PC-9 (cell line): ENCODE results near the gene ZNF253.
"Not testable (repeated sequence)": the region's sequence is repeated elsewhere in the genome, so short reads cannot be mapped to it uniquely, and the experiment has no call there.

Source experiments
- CTCF ChIP-seq: fragments of 200-600 bp; sonication (generic); conservative IDR thresholded peaks from 2 replicates; pipeline ENCODE4 v1.6.1; 2017; ENCODE audit warnings: mixed run types, antibody characterized with exemption, mild to moderate bottlenecking, moderate library complexity
- EZH2 ChIP-seq: fragments of 200-600 bp; sonication (generic); IDR thresholded peaks from 2 replicates; pipeline ENCODE4 v1.8.0; 2017; ENCODE audit warnings: antibody characterized with exemption, low read depth

DNA sequence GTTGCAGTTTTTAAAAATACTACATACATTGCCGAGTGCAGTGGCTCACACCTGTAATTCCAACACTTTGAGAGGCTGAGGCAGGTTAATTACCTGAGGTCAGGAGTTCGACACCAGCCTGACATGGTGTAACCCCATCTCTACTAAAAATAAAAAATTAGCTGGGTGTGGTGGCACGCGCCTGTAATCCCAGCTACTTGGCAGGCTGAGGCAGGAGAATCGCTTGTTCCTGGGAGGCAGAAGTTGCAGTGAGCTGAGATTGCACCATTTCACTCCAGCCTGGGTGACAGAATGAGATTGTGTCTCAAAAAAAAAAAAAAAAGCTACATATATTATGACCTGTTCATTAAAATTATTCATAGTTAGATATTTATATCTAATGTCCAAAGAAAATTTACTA, 4.4 kb downstream of the ZNF253 start:
- TF ChIP-seq CTCF, EZH2: not testable (repeated sequence)
